HEK293 (cell line): ENCODE results near the gene CALB2.
A peak's percentile ranks its signal among the peaks of the same experiment; 100 is the strongest.

Source experiments
- FEZF1 ChIP-seq: fragments of 450-650 bp; formaldehyde crosslinking; IDR thresholded peaks from 2 replicates; pipeline ENCODE4 v1.5.1; 2016; ENCODE audit warnings: missing biosample characterization, missing genetic modification characterization
- HOXD13 ChIP-seq: sonication (generic); formaldehyde crosslinking; IDR thresholded peaks from 2 replicates; pipeline ENCODE4 v1.8.0; 2022; ENCODE audit warnings: missing genetic modification reagents, borderline replicate concordance
- REPIN1 ChIP-seq: fragments of 450-650 bp; formaldehyde crosslinking; IDR thresholded peaks from 2 replicates; pipeline ENCODE4 v1.5.1; 2017; ENCODE audit warnings: missing biosample characterization, missing genetic modification characterization, low read depth
- SETDB1 ChIP-seq: IDR thresholded peaks from one replicate; pipeline ENCODE4 v1.6.1; 2017; ENCODE audit warnings: mild to moderate bottlenecking, low read length, moderate library complexity, mixed read lengths; ENCODE audit not compliant: insufficient read length
- SP7 ChIP-seq: fragments of 450-650 bp; formaldehyde crosslinking; IDR thresholded peaks from 2 replicates; pipeline ENCODE4 v1.5.1; 2016; ENCODE audit warnings: missing biosample characterization, missing genetic modification characterization
- ZBTB48 ChIP-seq: fragments of 450-650 bp; formaldehyde crosslinking; IDR thresholded peaks from 2 replicates; pipeline ENCODE4 v1.5.1; 2016; ENCODE audit warnings: missing biosample characterization, missing genetic modification characterization
- ZNF174 ChIP-seq: fragments of 450-650 bp; formaldehyde crosslinking; IDR thresholded peaks from 2 replicates; pipeline ENCODE4 v1.5.0; 2017; ENCODE audit warnings: missing biosample characterization, mild to moderate bottlenecking, missing genetic modification characterization
- ZNF266 ChIP-seq: fragments of 450-650 bp; formaldehyde crosslinking; IDR thresholded peaks from 2 replicates; pipeline ENCODE4 v1.5.1; 2016; ENCODE audit warnings: missing biosample characterization, missing genetic modification characterization, low read depth
- ZNF311 ChIP-seq: fragments of 450-650 bp; formaldehyde crosslinking; IDR thresholded peaks from 2 replicates; pipeline ENCODE4 v1.5.1; 2017; ENCODE audit warnings: missing biosample characterization, missing genetic modification characterization, borderline replicate concordance
- ZNF366 ChIP-seq: fragments of 450-650 bp; formaldehyde crosslinking; conservative IDR thresholded peaks from 2 replicates; pipeline ENCODE4 v1.5.1; 2016; ENCODE audit warnings: missing biosample characterization, missing genetic modification characterization
- ZNF394 ChIP-seq: fragments of 450-650 bp; formaldehyde crosslinking; IDR thresholded peaks from 2 replicates; pipeline ENCODE4 v1.5.1; 2016; ENCODE audit warnings: missing biosample characterization, missing genetic modification characterization, mild to moderate bottlenecking, moderate library complexity, borderline replicate concordance
- ZNF423 ChIP-seq: fragments of 450-650 bp; formaldehyde crosslinking; IDR thresholded peaks from 2 replicates; pipeline ENCODE4 v1.5.1; 2016; ENCODE audit warnings: missing biosample characterization, missing genetic modification characterization
- ZNF548 ChIP-seq: fragments of 450-650 bp; formaldehyde crosslinking; IDR thresholded peaks from 2 replicates; pipeline ENCODE4 v1.5.1; 2016; ENCODE audit warnings: missing biosample characterization, missing genetic modification characterization
- ZNF585B ChIP-seq: fragments of 450-650 bp; formaldehyde crosslinking; IDR thresholded peaks from 2 replicates; pipeline ENCODE4 v1.5.1; 2016; ENCODE audit warnings: missing biosample characterization, missing genetic modification characterization
- ZNF626 ChIP-seq: fragments of 450-650 bp; sonication (Bioruptor Pico); formaldehyde crosslinking; IDR thresholded peaks from 2 replicates; pipeline ENCODE4 v1.5.1; 2018; ENCODE audit warnings: missing biosample characterization, missing genetic modification characterization, inconsistent platforms
- ZNF654 ChIP-seq: fragments of 450-650 bp; formaldehyde crosslinking; IDR thresholded peaks from 2 replicates; pipeline ENCODE4 v1.5.1; 2016; ENCODE audit warnings: low read depth, missing biosample characterization, missing genetic modification characterization
- ZNF777 ChIP-seq: fragments of 450-650 bp; formaldehyde crosslinking; IDR thresholded peaks from 2 replicates; pipeline ENCODE4 v1.5.1; 2017; ENCODE audit warnings: missing biosample characterization, missing genetic modification characterization, borderline replicate concordance
- ZNF830 ChIP-seq: fragments of 450-650 bp; IDR thresholded peaks from 2 replicates; pipeline ENCODE4 v1.5.0; 2018; ENCODE audit warnings: missing biosample characterization, missing genetic modification characterization, low read depth, mild to moderate bottlenecking, moderate library complexity
- ZSCAN16 ChIP-seq: fragments of 450-650 bp; formaldehyde crosslinking; IDR thresholded peaks from 2 replicates; pipeline ENCODE4 v1.5.1; 2016; ENCODE audit warnings: missing biosample characterization, missing genetic modification characterization
- TF ChIP-seq, protein P1 (sequence below): fragments of 450-650 bp; formaldehyde crosslinking; IDR thresholded peaks from 2 replicates; pipeline ENCODE4 v1.5.1; 2017; ENCODE audit warnings: missing biosample characterization, missing genetic modification characterization
- TF ChIP-seq, protein P2 (sequence below): fragments of 450-650 bp; formaldehyde crosslinking; IDR thresholded peaks from 2 replicates; pipeline ENCODE4 v1.5.1; 2017; ENCODE audit warnings: missing biosample characterization, missing genetic modification characterization
- TF ChIP-seq, protein P3 (sequence below): fragments of 450-650 bp; formaldehyde crosslinking; IDR thresholded peaks from 2 replicates; pipeline ENCODE4 v1.5.1; 2016; ENCODE audit warnings: missing biosample characterization, missing genetic modification characterization
- TF ChIP-seq, protein P4 (sequence below): fragments of 450-650 bp; formaldehyde crosslinking; IDR thresholded peaks from 2 replicates; pipeline ENCODE4 v1.5.1; 2016; ENCODE audit warnings: missing biosample characterization, missing genetic modification characterization

CALB2 gene

DNA sequence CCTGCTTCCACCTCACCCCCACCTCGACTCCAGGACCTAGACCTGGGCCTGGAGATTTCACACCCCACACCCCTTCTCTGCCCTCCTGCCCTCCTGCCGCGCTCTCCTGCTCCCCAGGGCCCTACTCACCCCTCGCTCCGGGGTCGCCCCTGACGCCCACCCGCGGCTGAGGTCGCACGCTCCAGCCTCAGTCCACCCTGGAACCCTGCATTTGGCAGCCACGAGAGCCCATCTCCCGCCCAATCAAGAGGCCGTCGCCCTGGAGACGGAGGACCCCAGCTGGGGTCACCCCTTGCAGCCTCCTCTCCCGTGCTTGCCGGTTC lies 67.2 kb downstream of the CALB2 start (continued):
- TF ChIP-seq HOXD13 (CRISPR knock-in tag) (no peak), ZNF423 (tag by site-specific recombination) (peak; percentile 74; the same call in 1 of the 2 replicates), ZNF311 (no peak), ZNF777 (no peak; the same call in 1 of the 2 replicates), ZNF174 (no peak), ZSCAN16 (tag by site-specific recombination) (no peak), REPIN1 (tag by site-specific recombination) (no peak), SP7 (tag by site-specific recombination) (no peak), ZNF266 (tag by site-specific recombination) (no peak), ZNF366 (tag by site-specific recombination) (0 out of 2 replicates have a peak, but pooled peaks have one; percentile 10), ZNF626 (no peak), ZNF830 (tag by site-specific recombination) (no peak), ZBTB48 (tag by site-specific recombination) (0 out of 2 replicates have a peak, but pooled peaks have one; percentile 13), FEZF1 (tag by site-specific recombination) (peak; percentile 59), ZNF548 (tag by site-specific recombination) (no peak; the same call in 1 of the 2 replicates), SETDB1 (no peak), ZNF394 (tag by site-specific recombination) (no peak), ZNF654 (tag by site-specific recombination) (no peak), ZNF585B (tag by site-specific recombination) (no peak)
- TF ChIP-seq, protein P1, sequence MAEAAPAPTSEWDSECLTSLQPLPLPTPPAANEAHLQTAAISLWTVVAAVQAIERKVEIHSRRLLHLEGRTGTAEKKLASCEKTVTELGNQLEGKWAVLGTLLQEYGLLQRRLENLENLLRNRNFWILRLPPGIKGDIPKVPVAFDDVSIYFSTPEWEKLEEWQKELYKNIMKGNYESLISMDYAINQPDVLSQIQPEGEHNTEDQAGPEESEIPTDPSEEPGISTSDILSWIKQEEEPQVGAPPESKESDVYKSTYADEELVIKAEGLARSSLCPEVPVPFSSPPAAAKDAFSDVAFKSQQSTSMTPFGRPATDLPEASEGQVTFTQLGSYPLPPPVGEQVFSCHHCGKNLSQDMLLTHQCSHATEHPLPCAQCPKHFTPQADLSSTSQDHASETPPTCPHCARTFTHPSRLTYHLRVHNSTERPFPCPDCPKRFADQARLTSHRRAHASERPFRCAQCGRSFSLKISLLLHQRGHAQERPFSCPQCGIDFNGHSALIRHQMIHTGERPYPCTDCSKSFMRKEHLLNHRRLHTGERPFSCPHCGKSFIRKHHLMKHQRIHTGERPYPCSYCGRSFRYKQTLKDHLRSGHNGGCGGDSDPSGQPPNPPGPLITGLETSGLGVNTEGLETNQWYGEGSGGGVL (tag by site-specific recombination), result peak; percentile 59
- TF ChIP-seq, protein P2, sequence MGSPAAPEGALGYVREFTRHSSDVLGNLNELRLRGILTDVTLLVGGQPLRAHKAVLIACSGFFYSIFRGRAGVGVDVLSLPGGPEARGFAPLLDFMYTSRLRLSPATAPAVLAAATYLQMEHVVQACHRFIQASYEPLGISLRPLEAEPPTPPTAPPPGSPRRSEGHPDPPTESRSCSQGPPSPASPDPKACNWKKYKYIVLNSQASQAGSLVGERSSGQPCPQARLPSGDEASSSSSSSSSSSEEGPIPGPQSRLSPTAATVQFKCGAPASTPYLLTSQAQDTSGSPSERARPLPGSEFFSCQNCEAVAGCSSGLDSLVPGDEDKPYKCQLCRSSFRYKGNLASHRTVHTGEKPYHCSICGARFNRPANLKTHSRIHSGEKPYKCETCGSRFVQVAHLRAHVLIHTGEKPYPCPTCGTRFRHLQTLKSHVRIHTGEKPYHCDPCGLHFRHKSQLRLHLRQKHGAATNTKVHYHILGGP (tag by site-specific recombination), result no peak
- TF ChIP-seq, protein P3, sequence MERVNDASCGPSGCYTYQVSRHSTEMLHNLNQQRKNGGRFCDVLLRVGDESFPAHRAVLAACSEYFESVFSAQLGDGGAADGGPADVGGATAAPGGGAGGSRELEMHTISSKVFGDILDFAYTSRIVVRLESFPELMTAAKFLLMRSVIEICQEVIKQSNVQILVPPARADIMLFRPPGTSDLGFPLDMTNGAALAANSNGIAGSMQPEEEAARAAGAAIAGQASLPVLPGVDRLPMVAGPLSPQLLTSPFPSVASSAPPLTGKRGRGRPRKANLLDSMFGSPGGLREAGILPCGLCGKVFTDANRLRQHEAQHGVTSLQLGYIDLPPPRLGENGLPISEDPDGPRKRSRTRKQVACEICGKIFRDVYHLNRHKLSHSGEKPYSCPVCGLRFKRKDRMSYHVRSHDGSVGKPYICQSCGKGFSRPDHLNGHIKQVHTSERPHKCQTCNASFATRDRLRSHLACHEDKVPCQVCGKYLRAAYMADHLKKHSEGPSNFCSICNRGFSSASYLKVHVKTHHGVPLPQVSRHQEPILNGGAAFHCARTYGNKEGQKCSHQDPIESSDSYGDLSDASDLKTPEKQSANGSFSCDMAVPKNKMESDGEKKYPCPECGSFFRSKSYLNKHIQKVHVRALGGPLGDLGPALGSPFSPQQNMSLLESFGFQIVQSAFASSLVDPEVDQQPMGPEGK (tag by site-specific recombination), result 0 out of 2 replicates have a peak, but pooled peaks have one; percentile 26
- TF ChIP-seq, protein P4, sequence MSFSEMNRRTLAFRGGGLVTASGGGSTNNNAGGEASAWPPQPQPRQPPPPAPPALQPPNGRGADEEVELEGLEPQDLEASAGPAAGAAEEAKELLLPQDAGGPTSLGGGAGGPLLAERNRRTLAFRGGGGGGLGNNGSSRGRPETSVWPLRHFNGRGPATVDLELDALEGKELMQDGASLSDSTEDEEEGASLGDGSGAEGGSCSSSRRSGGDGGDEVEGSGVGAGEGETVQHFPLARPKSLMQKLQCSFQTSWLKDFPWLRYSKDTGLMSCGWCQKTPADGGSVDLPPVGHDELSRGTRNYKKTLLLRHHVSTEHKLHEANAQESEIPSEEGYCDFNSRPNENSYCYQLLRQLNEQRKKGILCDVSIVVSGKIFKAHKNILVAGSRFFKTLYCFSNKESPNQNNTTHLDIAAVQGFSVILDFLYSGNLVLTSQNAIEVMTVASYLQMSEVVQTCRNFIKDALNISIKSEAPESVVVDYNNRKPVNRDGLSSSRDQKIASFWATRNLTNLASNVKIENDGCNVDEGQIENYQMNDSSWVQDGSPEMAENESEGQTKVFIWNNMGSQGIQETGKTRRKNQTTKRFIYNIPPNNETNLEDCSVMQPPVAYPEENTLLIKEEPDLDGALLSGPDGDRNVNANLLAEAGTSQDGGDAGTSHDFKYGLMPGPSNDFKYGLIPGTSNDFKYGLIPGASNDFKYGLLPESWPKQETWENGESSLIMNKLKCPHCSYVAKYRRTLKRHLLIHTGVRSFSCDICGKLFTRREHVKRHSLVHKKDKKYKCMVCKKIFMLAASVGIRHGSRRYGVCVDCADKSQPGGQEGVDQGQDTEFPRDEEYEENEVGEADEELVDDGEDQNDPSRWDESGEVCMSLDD (tag by site-specific recombination), result peak; percentile 54; the same call in 1 of the 2 replicates
- TF ChIP-seq, all 188 proteins: peak for 10
